Measurements from ENCODE around the gene EIF3K.

GRCh38 chr19:38657633-38658222 lies 38.7 kb downstream of the EIF3K start:
- TF ChIP-seq CTCF (IDR thresholded peaks at IDR 0.05) (no peak), POLR2A (IDR thresholded peaks at IDR 0.05) (no peak)
